Smooth muscle cell (in vitro differentiated cells): Measurements from ENCODE around the gene URGCP. TPM values are rescaled to one million over a fixed set of nuclear protein-coding genes. Genes with fewer than 3 reads are reported as not detected.

Experiments
- DNase-seq: peaks from one replicate; lab custom pipeline; 2025; ENCODE audit not compliant: unreplicated experiment; lab: John Stamatoyannopoulos, UW
- H2AFZ ChIP-seq: fragments of 200-600 bp; sonication (generic); 2 replicates; pipeline ENCODE4 v1.6.0; 2016; ENCODE audit warnings: antibody characterized with exemption, low read depth, mild to moderate bottlenecking
- H3F3A ChIP-seq: fragments of 200-600 bp; sonication (generic); 2 replicates; pipeline ENCODE4 v1.6.0; 2017; ENCODE audit warnings: antibody characterized with exemption, low read depth
- H3K27ac ChIP-seq: fragments of 200-600 bp; sonication (generic); 2 replicates; pipeline ENCODE4 v1.5.1; 2016; ENCODE audit warnings: low read depth, mild to moderate bottlenecking
- H3K27me3 ChIP-seq: fragments of 200-600 bp; sonication (generic); 2 replicates; pipeline ENCODE4 v1.6.1; 2016; ENCODE audit warnings: low read depth, mild to moderate bottlenecking
- H3K36me3 ChIP-seq: fragments of 200-600 bp; sonication (generic); 2 replicates; pipeline ENCODE4 v1.5.1; 2016; ENCODE audit warnings: low read depth
- H3K4me1 ChIP-seq: fragments of 200-600 bp; sonication (generic); 2 replicates; pipeline ENCODE4 v1.5.1; 2016; ENCODE audit warnings: low read depth
- H3K4me2 ChIP-seq: fragments of 200-600 bp; sonication (generic); 2 replicates; pipeline ENCODE4 v1.6.0; 2016; ENCODE audit warnings: mild to moderate bottlenecking
- H3K4me3 ChIP-seq: fragments of 200-600 bp; sonication (generic); 2 replicates; pipeline ENCODE4 v1.5.1; 2016; ENCODE audit warnings: mild to moderate bottlenecking
- H3K79me2 ChIP-seq: fragments of 200-600 bp; sonication (generic); 2 replicates; pipeline ENCODE4 v1.6.0; 2016; ENCODE audit warnings: low read depth, mild to moderate bottlenecking
- H3K9ac ChIP-seq: fragments of 200-600 bp; sonication (generic); 2 replicates; pipeline ENCODE4 v1.6.0; 2016; ENCODE audit warnings: low read depth
- H3K9me3 ChIP-seq: fragments of 200-600 bp; sonication (generic); replicated peaks from 2 replicates; pipeline ENCODE4 v1.5.1; 2016; ENCODE audit warnings: low read depth
- H4K20me1 ChIP-seq: fragments of 200-600 bp; sonication (generic); 2 replicates; pipeline ENCODE4 v1.6.0; 2016; ENCODE audit warnings: low read depth
- CTCF ChIP-seq: fragments of 200-600 bp; sonication (generic); IDR thresholded peaks from 2 replicates; pipeline ENCODE4 v1.5.1; 2017; ENCODE audit warnings: borderline replicate concordance, mild to moderate bottlenecking, antibody characterized with exemption; ENCODE audit not compliant: insufficient read depth, poor library complexity, severe bottlenecking
- WGBS: methylation state at CpG from one replicate; pipeline ENCODE4 v1.1.7; 2016; ENCODE audit warnings: low lambda C conversion rate; 5-methylcytosine and 5-hydroxymethylcytosine counted together
- polyA plus RNA-seq: library from polyadenylated mRNA; unstranded; fragments of >200 nt; fragmentation: Nextera tagmentation; extraction: Ambion mirVana; gene quantifications from 2 replicates; pipeline ENCODE4 v1.2.1, GENCODE V29; 2016
- total RNA-seq: library from RNA; depleted of rRNA; stranded (reverse); fragments of >200 nt; gene quantifications from 2 replicates; pipeline ENCODE4 v1.2.3, GENCODE V29; 2014

Gene URGCP
- total and polyA plus RNA-seq, 2 experiments from 2014 or later, result 20.4 to 24.8 TPM

GRCh38 chr7:43868181-43868580 is 38.2 kb downstream of the URGCP start:
- DNase-seq, result no peak
- Histone ChIP-seq H3K27ac (no peak overlapping the region), H3K4me2 (peak overlapping the region; percentile 89), H3K9me3 (no peaks in the 10 kb centered on the region), H2AFZ (no peak overlapping the region), H3K36me3 (no peaks in the 10 kb centered on the region), H3K4me3 (peak overlapping the region; percentile 88), H3K79me2 (peaks cover 3% of the 10 kb centered on the region), H3K4me1 (peaks cover 13% of the 10 kb centered on the region), H3K27me3 (no peaks in the 10 kb centered on the region), H3K9ac (peak overlapping the region; percentile 98), H3F3A (no peaks in the 10 kb centered on the region), H4K20me1 (no peaks in the 10 kb centered on the region)
- 79% methylated on average over 7 of the region's 7 CpGs for WGBS
- TF ChIP-seq CTCF, result no peak

- peaks cover 3% of the 10 kb centered on the region for H3K79me2 ChIP-seq
- no peaks in the 10 kb centered on the region for H3K36me3 ChIP-seq
- no peak overlapping the region for H3K4me2 ChIP-seq
- no peaks in the 10 kb centered on the region for H3K9me3 ChIP-seq
- TF ChIP-seq CTCF, result no peak
- no peaks in the 10 kb centered on the region for H3K27me3 ChIP-seq
- no peaks in the 10 kb centered on the region for H3F3A ChIP-seq
- no peak overlapping the region for H3K27ac ChIP-seq
- no peaks in the 10 kb centered on the region for H4K20me1 ChIP-seq
- peaks cover 6% of the 10 kb centered on the region for H3K4me1 ChIP-seq
- DNase-seq, result no peak
- WGBS, result 99% methylated on average over 3 of the region's 3 CpGs
- H3K9ac ChIP-seq, result no peak overlapping the region
- no peak overlapping the region for H2AFZ ChIP-seq
- H3K4me3 ChIP-seq, result no peak overlapping the region
Measured at GRCh38 chr7:43865277-43865676, 41.1 kb downstream of the URGCP start.

- WGBS, result 91% methylated on average over 8 of the region's 8 CpGs
- H3K4me3 ChIP-seq, result no peak overlapping the region
Measured at GRCh38 chr7:43864126-43864525, 42.3 kb downstream of the URGCP start.

More at GRCh38 chr7:43864126-43864525, 42.3 kb downstream of the URGCP start:
- peaks cover 6% of the 10 kb centered on the region for H3K4me1 ChIP-seq
- no peaks in the 10 kb centered on the region for H3K9me3 ChIP-seq
- no peak overlapping the region for H3K9ac ChIP-seq
- H3K27me3 ChIP-seq, result no peaks in the 10 kb centered on the region
- H2AFZ ChIP-seq, result no peak overlapping the region
- peaks cover 3% of the 10 kb centered on the region for H3K79me2 ChIP-seq
- TF ChIP-seq CTCF, result no peak
- DNase-seq, result no peak
- H3K27ac ChIP-seq, result no peak overlapping the region
- H4K20me1 ChIP-seq, result no peaks in the 10 kb centered on the region
- H3F3A ChIP-seq, result no peaks in the 10 kb centered on the region
- H3K36me3 ChIP-seq, result no peaks in the 10 kb centered on the region
- no peak overlapping the region for H3K4me2 ChIP-seq
